HTR-8/SVneo (cell line): Measurements from ENCODE around the gene NDUFV2.

ENCODE experiments used
- DNase-seq: peaks from one replicate; pipeline ENCODE4 v3.0.0; 2011; ENCODE audit warnings: low spot score, mixed read lengths; ENCODE audit not compliant: insufficient read length
- FAIRE-seq: peaks from 2 replicates; lab custom pipeline; 2011; peaks lifted over from hg19 to GRCh38; lab: Jason Lieb, UNC

The NDUFV2 gene

GRCh38 chr18:9113468-9114149, 11.1 kb downstream of the NDUFV2 start:
- DNase-seq (no peak), FAIRE-seq (no peak)

GRCh38 chr18:9115984-9116383, 13.5 kb downstream of the NDUFV2 start:
- FAIRE-seq, result no peak
- DNase-seq, result no peak

GRCh38 chr18:9117980-9118841, 15.7 kb downstream of the NDUFV2 start:
- no peak for DNase-seq
- no peak for FAIRE-seq

GRCh38 chr18:9120796-9121195, 18.3 kb downstream of the NDUFV2 start:
- DNase-seq (no peak), FAIRE-seq (no peak)

- no peak for FAIRE-seq
Observed at GRCh38 chr18:9123520-9123919, 21.0 kb downstream of the NDUFV2 start.

GRCh38 chr18:9124824-9125223, 22.3 kb downstream of the NDUFV2 start:
- FAIRE-seq (no peak), DNase-seq (no peak)

More at GRCh38 chr18:9123520-9123919, 21.0 kb downstream of the NDUFV2 start:
- DNase-seq, result no peak

GRCh38 chr18:9126337-9126736, 23.8 kb downstream of the NDUFV2 start:
- no peak for DNase-seq
- FAIRE-seq, result no peak

GRCh38 chr18:9130195-9130594, 27.7 kb downstream of the NDUFV2 start:
- FAIRE-seq (no peak), DNase-seq (no peak)

- DNase-seq (no peak), FAIRE-seq (no peak)
Observed at GRCh38 chr18:9130806-9131205, 28.3 kb downstream of the NDUFV2 start.

- FAIRE-seq (no peak), DNase-seq (no peak)
Observed at GRCh38 chr18:9132628-9133027, 30.1 kb downstream of the NDUFV2 start.

- DNase-seq, result no peak
- no peak for FAIRE-seq
Observed at GRCh38 chr18:9133225-9133624, 30.7 kb downstream of the NDUFV2 start.

GRCh38 chr18:9135081-9135911, 32.8 kb downstream of the NDUFV2 start:
- no peak for FAIRE-seq
- no peak for DNase-seq

GRCh38 chr18:9135912-9136314, 33.4 kb downstream of the NDUFV2 start:
- FAIRE-seq (no peak), DNase-seq (peak; percentile 14)

GRCh38 chr18:9136315-9137155, 34.0 kb downstream of the NDUFV2 start, which contains the start of gene ANKRD12:
Gene ANKRD12 (plus strand): TSS chr18:9136781. CDS start chr18:9182433, 45,652 bp downstream.
- FAIRE-seq, result peak; percentile 88

GRCh38 chr18:9137168-9138066, 34.9 kb downstream of the NDUFV2 start:
- no peak for FAIRE-seq
- DNase-seq, result peak; percentile 51

More at GRCh38 chr18:9136315-9137155, 34.0 kb downstream of the NDUFV2 start, which contains the start of gene ANKRD12:
- peak; percentile 96 for DNase-seq

GRCh38 chr18:9139400-9140039, 37.0 kb downstream of the NDUFV2 start:
- no peak for FAIRE-seq

GRCh38 chr18:9140381-9140780, 37.9 kb downstream of the NDUFV2 start:
- DNase-seq, result no peak
- FAIRE-seq, result no peak

More at GRCh38 chr18:9139400-9140039, 37.0 kb downstream of the NDUFV2 start:
- DNase-seq, result no peak

GRCh38 chr18:9140984-9141383, 38.5 kb downstream of the NDUFV2 start:
- FAIRE-seq (no peak), DNase-seq (no peak)
